Endothelial cell of umbilical vein (primary cell): ENCODE results near the gene C15orf40. TPM values are rescaled to one million over a fixed set of nuclear protein-coding genes. Genes with fewer than 3 reads are reported as not detected.
A peak's percentile ranks its signal among the peaks of the same experiment; 100 is the strongest.

Experiments used
- BruUV-seq: library from RNA; stranded (reverse); fragments of 400-500 nt; replicated peaks from 2 replicates; lab custom pipeline; 2021; lab: Mats Ljungman, UMichigan
- CTCF ChIA-PET: fragments of 300-600, 350-600 bp; sonication (Branson Sonifier 250); formaldehyde crosslinking; loops from one replicate; lab custom pipeline; 2021; ENCODE audit warnings: antibody characterized with exemption, inconsistent platforms; lab: Charles Lee
- POLR2A ChIA-PET: fragments of 300-600, 350-600 bp; sonication (Branson Sonifier 250); formaldehyde crosslinking; loops from one replicate; lab custom pipeline; 2021; ENCODE audit warnings: antibody characterized with exemption, inconsistent platforms; lab: Charles Lee
- DNase-seq: peaks from one replicate; pipeline ENCODE4 v3.0.0-alpha.2; 2011; ENCODE audit warnings: low read depth, low spot score
- FAIRE-seq: peaks from 2 replicates; lab custom pipeline; 2011; peaks lifted over from hg19 to GRCh38; lab: Jason Lieb, UNC
- H2AFZ ChIP-seq: 2 replicates; pipeline ENCODE4 v1.6.0; 2012; ENCODE audit warnings: low read depth, low read length, control low read depth, inconsistent platforms
- H3K27ac ChIP-seq: 2 replicates; pipeline ENCODE4 v1.5.1; 2011; ENCODE audit warnings: low read depth, mild to moderate bottlenecking, control low read depth, low read length, moderate library complexity; ENCODE audit not compliant: insufficient read depth
- H3K27me3 ChIP-seq, 2 experiments: 2 replicates each; pipeline versions ENCODE4 v1.6.0 to v1.6.1; 2011; ENCODE audit warnings: low read length in 2 of 2, mixed read lengths in 1 of 2; ENCODE audit not compliant: control insufficient read depth in 2 of 2, insufficient read depth in 2 of 2
- H3K36me3 ChIP-seq, 2 experiments: 2 replicates in 1 of 2; 3 replicates in 1 of 2; pipeline ENCODE4 v1.5.1; 2011; ENCODE audit warnings: low read length in 2 of 2, mild to moderate bottlenecking in 1 of 2, moderate library complexity in 1 of 2; ENCODE audit not compliant: control insufficient read depth in 2 of 2, insufficient read depth in 2 of 2; ENCODE audit errors: extremely low read depth in 1 of 2
- H3K4me1 ChIP-seq: 3 replicates; pipeline ENCODE4 v1.5.1; 2011; ENCODE audit warnings: mild to moderate bottlenecking, low read length; ENCODE audit not compliant: control insufficient read depth, insufficient read depth; ENCODE audit errors: extremely low read depth
- H3K4me2 ChIP-seq: 2 replicates; pipeline ENCODE4 v1.6.1; 2011; ENCODE audit warnings: low read length, control low read depth, mixed read lengths; ENCODE audit not compliant: insufficient read depth
- H3K4me3 ChIP-seq, 3 experiments: fragments of 200-600 bp in 1 of 3; sonication (generic), shearing (Covaris generic) in 1 of 3; replicated peaks in 1 of 3; 2 replicates each; pipeline ENCODE4 v1.5.1; 2011 to 2016; ENCODE audit warnings: control low read depth in 3 of 3, low read length in 3 of 3, mild to moderate bottlenecking in 2 of 3, inconsistent platforms in 1 of 3, low read depth in 1 of 3, moderate library complexity in 1 of 3; ENCODE audit not compliant: insufficient read depth in 1 of 3
- H3K79me2 ChIP-seq: 2 replicates; pipeline ENCODE4 v1.6.0; 2012; ENCODE audit warnings: low read length, inconsistent platforms; ENCODE audit not compliant: control insufficient read depth, insufficient read depth
- H3K9ac ChIP-seq: replicated peaks from 2 replicates; pipeline ENCODE3; 2011; ENCODE audit warnings: low read length, control low read depth; ENCODE audit not compliant: insufficient read depth; ENCODE audit errors: extremely low read depth
- H3K9me1 ChIP-seq: replicated peaks from 3 replicates; pipeline ENCODE4 v1.6.0; 2011; ENCODE audit warnings: mild to moderate bottlenecking, low read length; ENCODE audit not compliant: control insufficient read depth, insufficient read depth; ENCODE audit errors: extremely low read depth
- H3K9me3 ChIP-seq: replicated peaks from 2 replicates; pipeline ENCODE4 v1.5.1; 2012; ENCODE audit warnings: low read length, inconsistent platforms; ENCODE audit not compliant: control insufficient read depth, insufficient read depth
- H4K20me1 ChIP-seq: replicated peaks from 2 replicates; pipeline ENCODE3; 2011; ENCODE audit warnings: mild to moderate bottlenecking, low read length; ENCODE audit not compliant: control insufficient read depth, insufficient read depth; ENCODE audit errors: extremely low read depth
- EZH2 ChIP-seq: IDR thresholded peaks from 2 replicates; pipeline ENCODE4 v1.6.1; 2012; ENCODE audit warnings: borderline replicate concordance, low read depth, mild to moderate bottlenecking, moderate library complexity, low read length, inconsistent platforms; ENCODE audit not compliant: severe bottlenecking
- FOS ChIP-seq: IDR thresholded peaks from 2 replicates; pipeline ENCODE4 v1.6.1; 2011; ENCODE audit warnings: mild to moderate bottlenecking, low read length, moderate library complexity, borderline replicate concordance; ENCODE audit not compliant: insufficient read depth
- GATA2 ChIP-seq: IDR thresholded peaks from 2 replicates; pipeline ENCODE4 v1.7.0; 2011; ENCODE audit warnings: low read depth, mild to moderate bottlenecking, moderate library complexity, mixed read lengths, low read length; ENCODE audit not compliant: insufficient read length, insufficient read depth
- MYC ChIP-seq: IDR thresholded peaks from one replicate; pipeline ENCODE4 v1.6.1; 2011; ENCODE audit warnings: mild to moderate bottlenecking, low read depth, low read length
- POLR2AphosphoS5 ChIP-seq: IDR thresholded peaks from 2 replicates; pipeline ENCODE4 v1.6.1; 2012; ENCODE audit warnings: low read depth, mild to moderate bottlenecking, control low read depth, low read length, moderate library complexity; ENCODE audit not compliant: insufficient read depth
- dilution Hi-C: fragments of 300-500 bp; cut with MboI; formaldehyde crosslinking; loops from one replicate; pipeline ENCODE4 v1.15.0; 2019; ENCODE audit warnings: low sequenced_read_pairs; ENCODE audit not compliant: extremely low pct_ligation_motif_present
- intact Hi-C: fragments of 100-400 bp; cut with micrococcal nuclease; formaldehyde crosslinking; loops from one replicate; pipeline ENCODE4 v1.10.0; 2022
- polyA plus RNA-seq, 4 experiments: library from polyadenylated mRNA; depleted of rRNA in 3 of 4; stranded (reverse) in 3 of 4; unstranded in 1 of 4; fragments of >200 nt; gene quantifications; 2 replicates each; pipeline versions ENCODE4 v1.2.1 to v1.2.3, GENCODE V29; 2011 to 2012; ENCODE audit warnings: missing spikeins in 1 of 4
- total RNA-seq: library from RNA; stranded (reverse); gene quantifications from 2 replicates; pipeline ENCODE4 v1.2.3, GENCODE V29; 2021
- TF ChIP-seq, protein P1 (sequence below), 2 donors: IDR thresholded peaks; 1 replicate in 1 of 2; 2 replicates in 1 of 2; pipeline ENCODE4 v1.5.1; 2011; ENCODE audit warnings: low read length in 2 of 2, mild to moderate bottlenecking in 2 of 2, moderate library complexity in 2 of 2, control low read depth in 1 of 2, inconsistent platforms in 1 of 2, low read depth in 1 of 2; ENCODE audit not compliant: insufficient read depth in 1 of 2; ENCODE audit errors: extremely low read depth in 1 of 2

Gene C15orf40
- total and polyA plus RNA-seq, 2 donors (not counting 3 experiments of a cell fraction or from before 2014, with no cell fraction given) = 15.4 to 27.9 TPM

- H2AFZ ChIP-seq = peak overlapping the region; percentile 29
- peak overlapping the region; percentile 78 for H3K4me2 ChIP-seq
- no peaks in the 10 kb centered on the region for H3K9me3 ChIP-seq
- no peaks in the 10 kb centered on the region for H4K20me1 ChIP-seq
- BruUV-seq = no TSS peak
- no peak overlapping the region for H3K9ac ChIP-seq
- no peaks in the 10 kb centered on the region for H3K36me3 ChIP-seq
- ChIA-PET POLR2A (no interaction called here), CTCF (interaction anchor here (0.6 to 3.2 kb wide), 8 partner anchors 10 to 469 kb away, joined by 3 to 14 read pairs (median 5); partner anchors contain the start of gene RPS17)
- no peaks in the 10 kb centered on the region for H3K27me3 ChIP-seq
- intact Hi-C loops = loop anchor here (1.0 to 5.0 kb wide), 4 partner anchors 151 to 469 kb away; no protein-coding TSS in a partner anchor
- H3K79me2 ChIP-seq = no peaks in the 10 kb centered on the region
- no peaks in the 10 kb centered on the region for H3K9me1 ChIP-seq
- peaks cover 3% of the 10 kb centered on the region for H3K4me1 ChIP-seq
- FAIRE-seq (peak; percentile 84), DNase-seq (peak; percentile 71)
- dilution Hi-C loops = no loop called here
- TF ChIP-seq, protein P1, sequence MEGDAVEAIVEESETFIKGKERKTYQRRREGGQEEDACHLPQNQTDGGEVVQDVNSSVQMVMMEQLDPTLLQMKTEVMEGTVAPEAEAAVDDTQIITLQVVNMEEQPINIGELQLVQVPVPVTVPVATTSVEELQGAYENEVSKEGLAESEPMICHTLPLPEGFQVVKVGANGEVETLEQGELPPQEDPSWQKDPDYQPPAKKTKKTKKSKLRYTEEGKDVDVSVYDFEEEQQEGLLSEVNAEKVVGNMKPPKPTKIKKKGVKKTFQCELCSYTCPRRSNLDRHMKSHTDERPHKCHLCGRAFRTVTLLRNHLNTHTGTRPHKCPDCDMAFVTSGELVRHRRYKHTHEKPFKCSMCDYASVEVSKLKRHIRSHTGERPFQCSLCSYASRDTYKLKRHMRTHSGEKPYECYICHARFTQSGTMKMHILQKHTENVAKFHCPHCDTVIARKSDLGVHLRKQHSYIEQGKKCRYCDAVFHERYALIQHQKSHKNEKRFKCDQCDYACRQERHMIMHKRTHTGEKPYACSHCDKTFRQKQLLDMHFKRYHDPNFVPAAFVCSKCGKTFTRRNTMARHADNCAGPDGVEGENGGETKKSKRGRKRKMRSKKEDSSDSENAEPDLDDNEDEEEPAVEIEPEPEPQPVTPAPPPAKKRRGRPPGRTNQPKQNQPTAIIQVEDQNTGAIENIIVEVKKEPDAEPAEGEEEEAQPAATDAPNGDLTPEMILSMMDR (IDR thresholded peaks at IDR 0.05; ENCODE audit: extremely low read depth in 1 of 2, insufficient read depth in 1 of 2, low read depth in 1 of 2, low read length in 2 of 2) = peak; percentile 24 to 51
- no peak for TF ChIP-seq EZH2
- no peak for TF ChIP-seq MYC
- TF ChIP-seq POLR2AphosphoS5 = no peak
- no peak for TF ChIP-seq FOS
- TF ChIP-seq GATA2 = no peak
- H3K27ac ChIP-seq = no peak overlapping the region
- H3K4me3 ChIP-seq = peak overlapping the region in 2 of 3 experiments; percentile 36 to 38
These were observed 11.4 kb downstream of the C15orf40 start for GRCh38 chr15:82999905-83000671.
